HL-60 (cell line): ENCODE data around the gene PIH1D1.
"Not testable (repeated sequence)": the region's sequence is repeated elsewhere in the genome, so short reads cannot be mapped to it uniquely, and the experiment has no call there.

Experiments used
- POLR2AphosphoS5 ChIP-seq: IDR thresholded peaks from 2 replicates; pipeline ENCODE4 v1.6.1; 2012; ENCODE audit warnings: low read depth
- SPI1 ChIP-seq: IDR thresholded peaks from 2 replicates; pipeline ENCODE4 v1.6.1; 2012; ENCODE audit warnings: low read depth, mild to moderate bottlenecking, borderline replicate concordance
- TF ChIP-seq, protein P1 (sequence below): IDR thresholded peaks from one replicate; pipeline ENCODE4 v1.5.1; 2011; ENCODE audit warnings: low read length, control low read depth, inconsistent platforms; ENCODE audit not compliant: insufficient read depth
- TF ChIP-seq, protein P2 (sequence below): IDR thresholded peaks from 2 replicates; pipeline ENCODE4 v1.6.1; 2012; ENCODE audit warnings: low read depth; ENCODE audit not compliant: insufficient replicate concordance

DNA sequence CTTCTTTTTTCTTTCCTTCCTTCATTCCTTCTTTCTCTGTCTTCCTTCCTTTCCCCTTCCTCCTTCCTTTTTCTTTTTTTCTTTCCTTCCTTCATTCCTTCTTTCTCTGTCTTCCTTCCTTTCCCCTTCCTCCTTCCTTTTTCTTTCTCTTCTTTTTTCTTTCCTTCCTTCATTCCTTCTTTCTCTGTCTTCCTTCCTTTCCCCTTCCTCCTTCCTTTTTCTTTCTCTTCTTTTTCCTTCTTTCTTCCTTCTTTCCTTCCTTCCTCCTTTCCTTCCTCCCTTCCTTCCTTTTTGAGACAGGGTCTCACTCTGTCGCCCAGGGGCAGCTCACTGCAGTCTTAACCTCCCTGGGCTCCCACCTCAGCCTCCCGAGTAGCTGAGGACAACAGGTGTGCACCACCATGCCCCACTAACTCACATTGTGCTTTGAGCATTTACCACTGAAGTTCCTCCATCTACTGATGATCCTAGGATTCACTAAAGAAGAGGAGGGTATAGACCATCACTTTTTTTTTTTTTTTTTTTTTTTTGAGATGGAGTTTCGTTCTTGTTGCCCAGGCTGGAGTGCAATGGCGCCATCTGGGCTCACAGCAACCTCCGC is 7.4 kb downstream of the PIH1D1 start:
- TF ChIP-seq, protein P1, sequence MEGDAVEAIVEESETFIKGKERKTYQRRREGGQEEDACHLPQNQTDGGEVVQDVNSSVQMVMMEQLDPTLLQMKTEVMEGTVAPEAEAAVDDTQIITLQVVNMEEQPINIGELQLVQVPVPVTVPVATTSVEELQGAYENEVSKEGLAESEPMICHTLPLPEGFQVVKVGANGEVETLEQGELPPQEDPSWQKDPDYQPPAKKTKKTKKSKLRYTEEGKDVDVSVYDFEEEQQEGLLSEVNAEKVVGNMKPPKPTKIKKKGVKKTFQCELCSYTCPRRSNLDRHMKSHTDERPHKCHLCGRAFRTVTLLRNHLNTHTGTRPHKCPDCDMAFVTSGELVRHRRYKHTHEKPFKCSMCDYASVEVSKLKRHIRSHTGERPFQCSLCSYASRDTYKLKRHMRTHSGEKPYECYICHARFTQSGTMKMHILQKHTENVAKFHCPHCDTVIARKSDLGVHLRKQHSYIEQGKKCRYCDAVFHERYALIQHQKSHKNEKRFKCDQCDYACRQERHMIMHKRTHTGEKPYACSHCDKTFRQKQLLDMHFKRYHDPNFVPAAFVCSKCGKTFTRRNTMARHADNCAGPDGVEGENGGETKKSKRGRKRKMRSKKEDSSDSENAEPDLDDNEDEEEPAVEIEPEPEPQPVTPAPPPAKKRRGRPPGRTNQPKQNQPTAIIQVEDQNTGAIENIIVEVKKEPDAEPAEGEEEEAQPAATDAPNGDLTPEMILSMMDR = not testable (repeated sequence)
- not testable (repeated sequence) for TF ChIP-seq POLR2AphosphoS5, SPI1
- TF ChIP-seq, protein P2, sequence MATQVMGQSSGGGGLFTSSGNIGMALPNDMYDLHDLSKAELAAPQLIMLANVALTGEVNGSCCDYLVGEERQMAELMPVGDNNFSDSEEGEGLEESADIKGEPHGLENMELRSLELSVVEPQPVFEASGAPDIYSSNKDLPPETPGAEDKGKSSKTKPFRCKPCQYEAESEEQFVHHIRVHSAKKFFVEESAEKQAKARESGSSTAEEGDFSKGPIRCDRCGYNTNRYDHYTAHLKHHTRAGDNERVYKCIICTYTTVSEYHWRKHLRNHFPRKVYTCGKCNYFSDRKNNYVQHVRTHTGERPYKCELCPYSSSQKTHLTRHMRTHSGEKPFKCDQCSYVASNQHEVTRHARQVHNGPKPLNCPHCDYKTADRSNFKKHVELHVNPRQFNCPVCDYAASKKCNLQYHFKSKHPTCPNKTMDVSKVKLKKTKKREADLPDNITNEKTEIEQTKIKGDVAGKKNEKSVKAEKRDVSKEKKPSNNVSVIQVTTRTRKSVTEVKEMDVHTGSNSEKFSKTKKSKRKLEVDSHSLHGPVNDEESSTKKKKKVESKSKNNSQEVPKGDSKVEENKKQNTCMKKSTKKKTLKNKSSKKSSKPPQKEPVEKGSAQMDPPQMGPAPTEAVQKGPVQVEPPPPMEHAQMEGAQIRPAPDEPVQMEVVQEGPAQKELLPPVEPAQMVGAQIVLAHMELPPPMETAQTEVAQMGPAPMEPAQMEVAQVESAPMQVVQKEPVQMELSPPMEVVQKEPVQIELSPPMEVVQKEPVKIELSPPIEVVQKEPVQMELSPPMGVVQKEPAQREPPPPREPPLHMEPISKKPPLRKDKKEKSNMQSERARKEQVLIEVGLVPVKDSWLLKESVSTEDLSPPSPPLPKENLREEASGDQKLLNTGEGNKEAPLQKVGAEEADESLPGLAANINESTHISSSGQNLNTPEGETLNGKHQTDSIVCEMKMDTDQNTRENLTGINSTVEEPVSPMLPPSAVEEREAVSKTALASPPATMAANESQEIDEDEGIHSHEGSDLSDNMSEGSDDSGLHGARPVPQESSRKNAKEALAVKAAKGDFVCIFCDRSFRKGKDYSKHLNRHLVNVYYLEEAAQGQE = not testable (repeated sequence)
